ENCODE results near the gene LRRFIP2. TPM values are rescaled to one million over a fixed set of nuclear protein-coding genes. Genes with fewer than 3 reads are reported as not detected.

The LRRFIP2 gene
- total RNA-seq, 1 donor from 2014 or later, result 36.7 TPM

DNA sequence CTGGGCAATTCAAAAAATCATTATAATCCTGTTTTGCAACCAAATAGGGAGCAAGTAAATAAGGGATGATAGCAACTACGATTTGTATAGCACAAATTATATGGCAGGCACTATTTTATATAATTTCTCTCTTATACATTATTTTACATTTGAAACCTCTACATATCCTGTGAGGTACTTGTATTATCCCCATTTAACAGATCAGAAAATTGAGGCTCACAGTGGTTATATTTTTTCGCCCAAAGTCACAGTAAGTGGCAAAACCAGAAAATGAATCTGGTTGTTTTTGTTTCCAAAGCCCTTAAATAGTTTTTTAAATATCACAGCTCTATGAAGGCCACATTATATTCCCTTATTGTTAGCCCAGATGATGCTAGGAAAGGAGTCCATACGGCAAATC is 106.8 kb downstream of the LRRFIP2 start:
- H3K27me3 ChIP-seq, result no peaks in the 10 kb centered on the region
- no peaks in the 10 kb centered on the region for H3K9me3 ChIP-seq (ENCODE audit: low read depth)
- H3K36me3 Mint-ChIP-seq, result peaks cover 22% of the 10 kb centered on the region
- no peak overlapping the region for H2AFZ ChIP-seq (replicated peaks)
- no peaks in the 10 kb centered on the region for H3K4me1 ChIP-seq
- no peaks in the 10 kb centered on the region for H3K36me3 ChIP-seq
- H3K9me3 Mint-ChIP-seq, result no peaks in the 10 kb centered on the region
- H3K4me3 Mint-ChIP-seq, result no peak overlapping the region
- no peak overlapping the region for H3K27ac ChIP-seq
- TF ChIP-seq EZH2 (IDR thresholded peaks at IDR 0.05) (no peak), EZH2phosphoT487 (IDR thresholded peaks at IDR 0.05) (no peak)
- TF ChIP-seq, protein P1, sequence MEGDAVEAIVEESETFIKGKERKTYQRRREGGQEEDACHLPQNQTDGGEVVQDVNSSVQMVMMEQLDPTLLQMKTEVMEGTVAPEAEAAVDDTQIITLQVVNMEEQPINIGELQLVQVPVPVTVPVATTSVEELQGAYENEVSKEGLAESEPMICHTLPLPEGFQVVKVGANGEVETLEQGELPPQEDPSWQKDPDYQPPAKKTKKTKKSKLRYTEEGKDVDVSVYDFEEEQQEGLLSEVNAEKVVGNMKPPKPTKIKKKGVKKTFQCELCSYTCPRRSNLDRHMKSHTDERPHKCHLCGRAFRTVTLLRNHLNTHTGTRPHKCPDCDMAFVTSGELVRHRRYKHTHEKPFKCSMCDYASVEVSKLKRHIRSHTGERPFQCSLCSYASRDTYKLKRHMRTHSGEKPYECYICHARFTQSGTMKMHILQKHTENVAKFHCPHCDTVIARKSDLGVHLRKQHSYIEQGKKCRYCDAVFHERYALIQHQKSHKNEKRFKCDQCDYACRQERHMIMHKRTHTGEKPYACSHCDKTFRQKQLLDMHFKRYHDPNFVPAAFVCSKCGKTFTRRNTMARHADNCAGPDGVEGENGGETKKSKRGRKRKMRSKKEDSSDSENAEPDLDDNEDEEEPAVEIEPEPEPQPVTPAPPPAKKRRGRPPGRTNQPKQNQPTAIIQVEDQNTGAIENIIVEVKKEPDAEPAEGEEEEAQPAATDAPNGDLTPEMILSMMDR (IDR thresholded peaks at IDR 0.05), result no peak
- H4K20me1 ChIP-seq (ENCODE audit: low read depth), result no peaks in the 10 kb centered on the region
- DNase-seq (ENCODE audit: low spot score), result no peak
- H3K79me2 ChIP-seq (ENCODE audit: low read depth), result no peaks in the 10 kb centered on the region
- no peak overlapping the region for H3K27ac Mint-ChIP-seq
- no peak overlapping the region for H3K4me3 ChIP-seq
- H3K4me2 ChIP-seq, result no peak overlapping the region
- H3K27me3 Mint-ChIP-seq (ENCODE audit: insufficient read depth, low read depth), result no peaks in the 10 kb centered on the region
- no peak overlapping the region for H3K9ac ChIP-seq
- H3K4me1 Mint-ChIP-seq, result no peaks in the 10 kb centered on the region
- H3F3A ChIP-seq (ENCODE audit: low read depth), result no peaks in the 10 kb centered on the region

DNA sequence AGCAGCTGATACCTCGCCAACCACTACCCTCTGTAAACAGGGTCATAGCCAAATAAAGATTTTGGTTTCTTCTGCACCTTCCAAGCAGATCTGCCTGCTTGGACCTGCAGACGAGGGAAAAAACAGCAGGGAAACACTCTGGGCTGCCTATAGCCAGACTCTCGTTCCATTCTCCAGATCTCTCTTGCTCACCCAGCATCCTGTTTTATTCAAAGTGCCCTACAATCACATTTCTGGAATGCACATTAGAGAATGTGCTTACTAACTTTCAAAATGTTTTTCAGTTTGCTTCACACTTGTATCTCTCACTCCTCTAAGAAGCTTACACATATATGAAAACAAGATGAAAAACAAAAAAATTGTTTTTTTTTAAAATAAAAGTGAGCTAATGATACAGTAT is 109.6 kb downstream of the LRRFIP2 start:
- H3K27me3 Mint-ChIP-seq (ENCODE audit: insufficient read depth, low read depth), result no peaks in the 10 kb centered on the region
- H3K27ac Mint-ChIP-seq, result no peak overlapping the region
- Histone ChIP-seq H3K79me2 (ENCODE audit: low read depth) (no peaks in the 10 kb centered on the region), H3K4me2 (no peak overlapping the region), H3F3A (ENCODE audit: low read depth) (no peaks in the 10 kb centered on the region), H3K36me3 (no peaks in the 10 kb centered on the region), H3K27me3 (no peaks in the 10 kb centered on the region), H3K27ac (no peak overlapping the region), H4K20me1 (ENCODE audit: low read depth) (no peaks in the 10 kb centered on the region), H3K9ac (no peak overlapping the region), H3K9me3 (ENCODE audit: low read depth) (no peaks in the 10 kb centered on the region), H2AFZ (replicated peaks) (no peak overlapping the region), H3K4me3 (no peak overlapping the region), H3K4me1 (no peaks in the 10 kb centered on the region)
- TF ChIP-seq EZH2phosphoT487 (IDR thresholded peaks at IDR 0.05), result no peak
- TF ChIP-seq, protein P1 (IDR thresholded peaks at IDR 0.05), result no peak
- no peak for TF ChIP-seq EZH2 (IDR thresholded peaks at IDR 0.05)
- H3K4me3 Mint-ChIP-seq, result no peak overlapping the region
- DNase-seq (ENCODE audit: low spot score), result no peak
- no peaks in the 10 kb centered on the region for H3K9me3 Mint-ChIP-seq
- peaks cover 24% of the 10 kb centered on the region for H3K36me3 Mint-ChIP-seq
- H3K4me1 Mint-ChIP-seq, result no peaks in the 10 kb centered on the region

DNA sequence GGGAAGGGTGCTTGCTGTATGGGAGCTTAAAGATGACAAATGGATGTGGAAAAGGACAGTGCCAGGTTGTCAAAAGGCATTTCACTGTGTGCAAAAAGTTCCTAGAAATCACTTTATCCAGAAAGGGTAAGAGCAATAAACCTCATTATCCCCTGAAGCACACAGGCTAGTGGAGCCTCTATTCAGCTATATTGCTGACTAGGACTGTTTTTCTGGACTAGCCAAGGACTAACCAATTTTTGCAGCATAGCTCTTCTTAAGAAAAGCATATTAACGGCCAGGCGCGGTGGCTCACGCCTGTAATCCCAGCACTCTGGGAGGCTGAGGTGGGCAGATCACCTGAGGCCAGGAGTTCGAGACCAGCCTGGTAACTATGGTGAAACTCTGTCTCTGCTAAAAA is 116.3 kb downstream of the LRRFIP2 start:
- no peak overlapping the region for H3K27ac ChIP-seq
- no peaks in the 10 kb centered on the region for H3K9me3 ChIP-seq (ENCODE audit: low read depth)
- no peak for DNase-seq (ENCODE audit: low spot score)
- no peaks in the 10 kb centered on the region for H4K20me1 ChIP-seq (ENCODE audit: low read depth)
- H3K4me1 ChIP-seq, result no peaks in the 10 kb centered on the region
- no peak overlapping the region for H2AFZ ChIP-seq (replicated peaks)
- H3K27me3 ChIP-seq, result no peaks in the 10 kb centered on the region
- H3K4me3 Mint-ChIP-seq, result no peak overlapping the region
- peaks cover 28% of the 10 kb centered on the region for H3K36me3 Mint-ChIP-seq
- H3K9ac ChIP-seq, result no peak overlapping the region
- H3F3A ChIP-seq (ENCODE audit: low read depth), result no peaks in the 10 kb centered on the region
- H3K27ac Mint-ChIP-seq, result no peak overlapping the region
- H3K4me1 Mint-ChIP-seq, result no peaks in the 10 kb centered on the region
- no peak overlapping the region for H3K4me3 ChIP-seq
- H3K36me3 ChIP-seq, result no peaks in the 10 kb centered on the region
- H3K4me2 ChIP-seq, result no peak overlapping the region
- H3K27me3 Mint-ChIP-seq (ENCODE audit: insufficient read depth, low read depth), result no peaks in the 10 kb centered on the region
- H3K79me2 ChIP-seq (ENCODE audit: low read depth), result no peaks in the 10 kb centered on the region
- TF ChIP-seq, protein P1 (IDR thresholded peaks at IDR 0.05), result no peak
- TF ChIP-seq EZH2 (IDR thresholded peaks at IDR 0.05) (no peak), EZH2phosphoT487 (IDR thresholded peaks at IDR 0.05) (no peak)
- no peaks in the 10 kb centered on the region for H3K9me3 Mint-ChIP-seq
